Measurements from ENCODE around the gene GLCCI1. TPM values are rescaled to one million over a fixed set of nuclear protein-coding genes. Genes with fewer than 3 reads are reported as not detected.

The GLCCI1 gene
- total and polyA plus RNA-seq, 2 of the 8 experiments (the other 6 are each of a cell fraction or from before 2014, with no cell fraction given) = 12.4 to 27.7 TPM

GRCh38 chr7:8133188-8133848 lies 164.7 kb downstream of the GLCCI1 start:
- H4K91ac ChIP-seq (replicated peaks; ENCODE audit: insufficient read length, low read length) = no peak overlapping the region
- H2BK5ac ChIP-seq (ENCODE audit: low read depth, low read length) = no peak overlapping the region
- H3K14ac ChIP-seq (ENCODE audit: insufficient read length) = no peak overlapping the region
- ChIA-PET CTCF (ENCODE audit: partially characterized antibody) (interaction anchor here (1.2 kb wide), 1 partner anchor 31 kb away, joined by 4 read pairs; no protein-coding TSS in a partner anchor), POLR2A (ENCODE audit: partially characterized antibody) (no interaction called here)
- no peaks in the 10 kb centered on the region for H3K79me1 ChIP-seq (ENCODE audit: low read depth, low read length)
- no peak overlapping the region for H3K18ac ChIP-seq (ENCODE audit: extremely low read depth, low read length)
- H3K23ac ChIP-seq (ENCODE audit: insufficient read length) = no peak overlapping the region
- H3K4me1 ChIP-seq (replicated peaks in 1 of 4; ENCODE audit: control insufficient read depth in 3 of 4, insufficient read depth in 4 of 4, low read length in 3 of 4) = no peaks in the 10 kb centered on the region
- no peak for FAIRE-seq
- H3K79me2 ChIP-seq (ENCODE audit: control insufficient read depth in 1 of 2, insufficient read depth in 2 of 2, low read length in 2 of 2) = no peaks in the 10 kb centered on the region
- H2AFZ ChIP-seq (ENCODE audit: low read length) = no peak overlapping the region
- H3K27me3 ChIP-seq (replicated peaks in 1 of 4; ENCODE audit: control insufficient read depth in 3 of 4, extremely low read depth in 1 of 4, insufficient read depth in 3 of 4, low read length in 3 of 4) = no peaks in the 10 kb centered on the region
- no peak overlapping the region for H3K27ac ChIP-seq (ENCODE audit: low read depth, low read length)
- no peak overlapping the region for H2AK5ac ChIP-seq (ENCODE audit: low read depth, low read length)
- H4K8ac ChIP-seq (ENCODE audit: extremely low read depth, insufficient read depth, low read length) = no peak overlapping the region
- no peak overlapping the region for H2BK12ac ChIP-seq (ENCODE audit: low read depth, low read length)
- no peak overlapping the region for H3K4me2 ChIP-seq (ENCODE audit: insufficient read depth in 1 of 2, low read depth in 2 of 2, low read length in 2 of 2)
- H3K4ac ChIP-seq (replicated peaks; ENCODE audit: insufficient read length, low read depth, low read length) = no peak overlapping the region
- 86% methylated on average over 2 of the region's 2 CpGs; no CpG with 5 or more reads in 1 of the 2 experiments for WGBS, 2 experiments (ENCODE audit: extremely low coverage in 1 of 2, insufficient coverage in 1 of 2, insufficient read length in 1 of 2, insufficient replicate concordance in 2 of 2, low coverage in 1 of 2, low lambda C conversion rate in 2 of 2, missing lambda C conversion rate in 1 of 2)
- H4K20me1 ChIP-seq (replicated peaks in 1 of 2; ENCODE audit: control insufficient read depth in 1 of 2, insufficient read depth in 2 of 2, low read length in 2 of 2) = no peaks in the 10 kb centered on the region
- no peak for DNase-seq (ENCODE audit: low read depth in 1 of 2, low spot score in 2 of 2)
- H2BK15ac ChIP-seq (ENCODE audit: low read length) = no peak overlapping the region
- H4K5ac ChIP-seq (ENCODE audit: insufficient read length, low read depth, low read length) = no peak overlapping the region
- H3K36me3 ChIP-seq (ENCODE audit: control insufficient read depth in 2 of 4, insufficient read depth in 4 of 4, low read length in 3 of 4) = no peaks in the 10 kb centered on the region; a peak in 1 of 8 replicates
- no peak overlapping the region for H3K56ac ChIP-seq (replicated peaks; ENCODE audit: insufficient read length, low read depth, low read length)
- H3K23me2 ChIP-seq (ENCODE audit: low read depth, low read length) = no peaks in the 10 kb centered on the region; the same call in 1 of the 2 replicates
- H2BK120ac ChIP-seq (replicated peaks; ENCODE audit: low read depth, low read length) = no peak overlapping the region
- no peak overlapping the region for H2BK20ac ChIP-seq (ENCODE audit: low read length)
- H3K9ac ChIP-seq (replicated peaks in 1 of 4; ENCODE audit: extremely low read depth in 1 of 4, low read depth in 3 of 4, low read length in 3 of 4) = no peak overlapping the region
- no peaks in the 10 kb centered on the region for H3K9me3 ChIP-seq (ENCODE audit: insufficient read depth in 2 of 2, low read depth in 1 of 2, low read length in 1 of 2)
- no peak overlapping the region for H3K4me3 ChIP-seq (ENCODE audit: extremely low read depth in 1 of 4, insufficient read depth in 2 of 4, low read depth in 3 of 4, low read length in 4 of 4)
- TF ChIP-seq SP1 (IDR thresholded peaks at IDR 0.05; ENCODE audit: low read depth, low read length) = no peak
- no peak for TF ChIP-seq CTCF (IDR thresholded peaks at IDR 0.05; ENCODE audit: control extremely low read depth in 1 of 3, insufficient read depth in 1 of 3, low read depth in 1 of 3, low read length in 3 of 3)
- no peak for TF ChIP-seq CHD2 (IDR thresholded peaks at IDR 0.05; ENCODE audit: low read length)
- TF ChIP-seq CEBPB (IDR thresholded peaks at IDR 0.05; ENCODE audit: low read depth, low read length) = no peak
- no peak for TF ChIP-seq KDM4A (IDR thresholded peaks at IDR 0.05; ENCODE audit: low read depth, low read length, severe bottlenecking)
